Prostate gland (tissue), 2 donors: Measurements from ENCODE around the gene ERBB2. TPM values are rescaled to one million over a fixed set of nuclear protein-coding genes. Genes with fewer than 3 reads are reported as not detected.
"Not testable (repeated sequence)": the region's sequence is repeated elsewhere in the genome, so short reads cannot be mapped to it uniquely, and the experiment has no call there.

Source experiments
- DNase-seq: peaks from one replicate; pipeline ENCODE4 v3.0.0-alpha.2; 2019; ENCODE audit warnings: low spot score
- H3K27ac ChIP-seq, 2 donors: fragments of 200-600 bp; sonication (generic); 2 replicates each; pipeline ENCODE4 v1.5.1; 2017 to 2019
- H3K27me3 ChIP-seq: fragments of 200-600 bp; sonication (generic); replicated peaks from 2 replicates; pipeline ENCODE4 v1.5.1; 2019; ENCODE audit not compliant: insufficient read depth
- H3K36me3 ChIP-seq, 2 donors: fragments of 200-600 bp; sonication (generic); 1 replicate in 1 of 2; 2 replicates in 1 of 2; pipeline versions ENCODE4 v1.5.1 to v1.8.1; 2017 to 2019
- H3K4me1 ChIP-seq: fragments of 200-600 bp; sonication (generic); replicated peaks from 2 replicates; pipeline ENCODE4 v1.5.1; 2019
- H3K4me3 ChIP-seq, 2 donors: fragments of 200-600 bp; sonication (generic); 2 replicates each; pipeline ENCODE4 v1.5.1; 2017 to 2019
- H3K9me3 ChIP-seq: fragments of 200-600 bp; sonication (generic); 2 replicates; pipeline ENCODE4 v1.5.1; 2017
- POLR2A ChIP-seq: fragments of 450-650 bp; IDR thresholded peaks from one replicate; pipeline ENCODE4 v1.6.1; 2016; ENCODE audit warnings: antibody characterized with exemption, mild to moderate bottlenecking
- POLR2AphosphoS5 ChIP-seq: sonication (generic); formaldehyde crosslinking; IDR thresholded peaks from one replicate; pipeline ENCODE4 v1.6.1; 2017; ENCODE audit warnings: antibody characterized with exemption
- WGBS: methylation state at CpG from one replicate; pipeline ENCODE4 v1.1.5; 2018; 5-methylcytosine and 5-hydroxymethylcytosine counted together
- intact Hi-C: fragments of 100-400 bp; cut with DNase I; formaldehyde crosslinking; loops from one replicate; pipeline ENCODE4 v1.14.2; 2022
- total RNA-seq, 2 donors: library from RNA; depleted of rRNA; stranded (reverse); fragments of >200 nt; gene quantifications; one replicate each; pipeline ENCODE4 v1.1.0, GENCODE V29; 2016
- TF ChIP-seq, protein P1 (sequence below), 4 experiments: fragments of 200-600 bp in 2 of 4; fragments of 450-650 bp in 2 of 4; sonication (generic) in 2 of 4; IDR thresholded peaks; 1 replicate in 3 of 4; 2 replicates in 1 of 4; pipeline ENCODE4 v1.5.1; 2016 to 2019; ENCODE audit warnings: antibody characterized with exemption in 4 of 4, mild to moderate bottlenecking in 2 of 4, moderate library complexity in 2 of 4

ERBB2 gene
- total RNA-seq, 2 donors from 2014 or later = 112 to 172 TPM

GRCh38 chr17:39719563-39720355, 19.9 kb downstream of the ERBB2 start:
- intact Hi-C loops = no loop called here
- H3K27me3 ChIP-seq = no peaks in the 10 kb centered on the region
- no peak overlapping the region for H3K27ac ChIP-seq
- no peak overlapping the region for H3K4me3 ChIP-seq
- no peak for DNase-seq
- H3K36me3 ChIP-seq = peaks cover 0 to 4% of the 10 kb centered on the region in 2 donors
- WGBS = 87% methylated on average over 7 of the region's 7 CpGs
- H3K4me1 ChIP-seq = peaks cover 15% of the 10 kb centered on the region
- TF ChIP-seq POLR2A = no peak
- TF ChIP-seq, protein P1, sequence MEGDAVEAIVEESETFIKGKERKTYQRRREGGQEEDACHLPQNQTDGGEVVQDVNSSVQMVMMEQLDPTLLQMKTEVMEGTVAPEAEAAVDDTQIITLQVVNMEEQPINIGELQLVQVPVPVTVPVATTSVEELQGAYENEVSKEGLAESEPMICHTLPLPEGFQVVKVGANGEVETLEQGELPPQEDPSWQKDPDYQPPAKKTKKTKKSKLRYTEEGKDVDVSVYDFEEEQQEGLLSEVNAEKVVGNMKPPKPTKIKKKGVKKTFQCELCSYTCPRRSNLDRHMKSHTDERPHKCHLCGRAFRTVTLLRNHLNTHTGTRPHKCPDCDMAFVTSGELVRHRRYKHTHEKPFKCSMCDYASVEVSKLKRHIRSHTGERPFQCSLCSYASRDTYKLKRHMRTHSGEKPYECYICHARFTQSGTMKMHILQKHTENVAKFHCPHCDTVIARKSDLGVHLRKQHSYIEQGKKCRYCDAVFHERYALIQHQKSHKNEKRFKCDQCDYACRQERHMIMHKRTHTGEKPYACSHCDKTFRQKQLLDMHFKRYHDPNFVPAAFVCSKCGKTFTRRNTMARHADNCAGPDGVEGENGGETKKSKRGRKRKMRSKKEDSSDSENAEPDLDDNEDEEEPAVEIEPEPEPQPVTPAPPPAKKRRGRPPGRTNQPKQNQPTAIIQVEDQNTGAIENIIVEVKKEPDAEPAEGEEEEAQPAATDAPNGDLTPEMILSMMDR (IDR thresholded peaks at IDR 0.05) = no peak
- TF ChIP-seq POLR2AphosphoS5 = no peak
- no peaks in the 10 kb centered on the region for H3K9me3 ChIP-seq

- Histone ChIP-seq H3K9me3 (no peaks in the 10 kb centered on the region), H3K27me3 (no peaks in the 10 kb centered on the region), H3K4me1 (no peaks in the 10 kb centered on the region), H3K27ac (no peak overlapping the region), H3K4me3 (no peak overlapping the region), H3K36me3 (peaks cover 0 to 12% of the 10 kb centered on the region in 2 donors)
- TF ChIP-seq POLR2AphosphoS5 = no peak
- TF ChIP-seq POLR2A = no peak
- TF ChIP-seq, protein P1 (IDR thresholded peaks at IDR 0.05) = no peak
- intact Hi-C loops = no loop called here
- 97% methylated on average over 6 of the region's 6 CpGs for WGBS
- no peak for DNase-seq
Observed at GRCh38 chr17:39722104-39722503, 22.2 kb downstream of the ERBB2 start.

DNA sequence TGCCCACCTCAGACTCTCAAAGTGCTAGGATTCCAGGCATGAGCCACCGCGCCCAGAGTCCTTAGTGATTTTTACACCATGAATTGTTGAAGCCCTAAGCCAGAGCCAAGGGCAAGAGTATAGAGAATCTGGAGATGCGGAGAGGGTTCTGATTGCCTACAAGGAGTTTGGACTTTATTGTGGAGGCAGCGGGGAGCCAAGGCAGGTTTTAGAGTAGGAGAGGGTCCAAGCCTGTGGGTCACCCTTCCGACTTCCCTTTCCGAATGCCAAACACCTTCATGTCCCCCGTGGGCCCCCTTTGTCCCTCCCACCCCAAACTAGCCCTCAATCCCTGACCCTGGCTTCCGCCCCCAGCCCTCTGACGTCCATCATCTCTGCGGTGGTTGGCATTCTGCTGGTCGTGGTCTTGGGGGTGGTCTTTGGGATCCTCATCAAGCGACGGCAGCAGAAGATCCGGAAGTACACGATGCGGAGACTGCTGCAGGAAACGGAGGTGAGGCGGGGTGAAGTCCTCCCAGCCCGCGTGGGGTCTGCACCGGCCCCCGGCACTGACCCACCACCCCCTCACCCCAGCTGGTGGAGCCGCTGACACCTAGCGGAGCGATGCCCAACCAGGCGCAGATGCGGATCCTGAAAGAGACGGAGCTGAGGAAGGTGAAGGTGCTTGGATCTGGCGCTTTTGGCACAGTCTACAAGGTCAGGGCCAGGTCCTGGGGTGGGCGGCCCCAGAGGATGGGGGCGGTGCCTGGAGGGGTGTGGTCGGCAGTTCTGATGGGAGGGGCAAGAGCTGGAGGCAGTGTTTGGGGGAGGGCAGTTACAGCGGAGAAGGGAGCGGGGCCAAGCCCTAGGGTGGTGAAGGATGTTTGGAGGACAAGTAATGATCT, 23.3 kb downstream of the ERBB2 start:
- no peak for DNase-seq
- no peak overlapping the region for H3K4me3 ChIP-seq
- H3K36me3 ChIP-seq = peaks cover 0 to 22% of the 10 kb centered on the region in 2 donors
- H3K4me1 ChIP-seq = no peaks in the 10 kb centered on the region
- 79% methylated on average over 34 of the region's 34 CpGs for WGBS
- H3K27me3 ChIP-seq = no peaks in the 10 kb centered on the region
- TF ChIP-seq POLR2A = no peak
- TF ChIP-seq POLR2AphosphoS5 = no peak
- TF ChIP-seq, protein P1 (IDR thresholded peaks at IDR 0.05) = no peak
- intact Hi-C loops = no loop called here
- H3K27ac ChIP-seq = no peak overlapping the region
- no peaks in the 10 kb centered on the region for H3K9me3 ChIP-seq

DNA sequence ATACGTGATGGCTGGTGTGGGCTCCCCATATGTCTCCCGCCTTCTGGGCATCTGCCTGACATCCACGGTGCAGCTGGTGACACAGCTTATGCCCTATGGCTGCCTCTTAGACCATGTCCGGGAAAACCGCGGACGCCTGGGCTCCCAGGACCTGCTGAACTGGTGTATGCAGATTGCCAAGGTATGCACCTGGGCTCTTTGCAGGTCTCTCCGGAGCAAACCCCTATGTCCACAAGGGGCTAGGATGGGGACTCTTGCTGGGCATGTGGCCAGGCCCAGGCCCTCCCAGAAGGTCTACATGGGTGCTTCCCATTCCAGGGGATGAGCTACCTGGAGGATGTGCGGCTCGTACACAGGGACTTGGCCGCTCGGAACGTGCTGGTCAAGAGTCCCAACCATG, 24.9 kb downstream of the ERBB2 start:
- intact Hi-C loops = no loop called here
- no peak for DNase-seq
- H3K27me3 ChIP-seq = no peaks in the 10 kb centered on the region
- no peak overlapping the region for H3K27ac ChIP-seq
- H3K4me3 ChIP-seq = no peak overlapping the region
- TF ChIP-seq POLR2A (no peak), POLR2AphosphoS5 (no peak)
- TF ChIP-seq, protein P1 (IDR thresholded peaks at IDR 0.05) = no peak
- H3K36me3 ChIP-seq = peaks cover 0 to 22% of the 10 kb centered on the region in 2 donors
- no peaks in the 10 kb centered on the region for H3K9me3 ChIP-seq
- no peaks in the 10 kb centered on the region for H3K4me1 ChIP-seq
- WGBS = 92% methylated on average over 12 of the region's 13 CpGs

- intact Hi-C loops, H3K27ac ChIP-seq, DNase-seq, H3K27me3 ChIP-seq, H3K4me1 ChIP-seq, H3K9me3 ChIP-seq, H3K4me3 ChIP-seq: not testable (repeated sequence)
- peaks cover 0 to 22% of the 10 kb centered on the region in 2 donors for H3K36me3 ChIP-seq
- 96% methylated on average over 1 of the region's 1 CpG for WGBS
Observed at GRCh38 chr17:39725923-39726322, 26.1 kb downstream of the ERBB2 start.
